Heart left ventricle (tissue), 13 donors: Measurements from ENCODE around the gene GGCX.

Experiments used
- POLR2A ChIP-seq, 2 donors: fragments of 450-650 bp; IDR thresholded peaks; one replicate each; pipeline ENCODE4 v1.6.1; 2017; ENCODE audit warnings: antibody characterized with exemption in 2 of 2, mild to moderate bottlenecking in 2 of 2, moderate library complexity in 2 of 2
- TF ChIP-seq, protein P1 (sequence below), 12 donors: fragments of 200-600 bp; sonication (generic) in 4 of 12; IDR thresholded peaks; one replicate each; pipeline versions ENCODE4 v1.5.0 to v1.8.0; 2018 to 2022; ENCODE audit warnings: antibody characterized with exemption in 12 of 12, mild to moderate bottlenecking in 5 of 12
- donor health status: ischemic (EF 13 %, LVEDD 7.1; RV severe dilation, severe dysfunction).
- donor health status: DM: no; HTN: yes; CAD: no.
- donor health status: DM: no; HTN: no; CAD: no.
- donor health status: ischemic (EF 25% LVEDD 6.9; RV normal size, moderate dysfunction).
- donor health status: ischemic (EF 25% LVEDD 5.7; RV mildly dilated, moderate dysfunction).
- donor health status: ischemic (EF 35%, LVEDD 5.7; RV mildly dilated, moderate dysfunction).
- donor health status: nonischemic (EF 11% LVEDD 7.7; RV severe dilation, severe dysfunction).
- donor health status: DM: yes; HTN: yes; CAD: no.
- donor health status: PGD.
- donor health status: ischemic (EF 29% LVEDD 5.4; RV normal size, mild dysfunction).
- donor health status: nonischemic (EF 23%, LVEDD 6.1; RV moderate dilation, normal function).

DNA sequence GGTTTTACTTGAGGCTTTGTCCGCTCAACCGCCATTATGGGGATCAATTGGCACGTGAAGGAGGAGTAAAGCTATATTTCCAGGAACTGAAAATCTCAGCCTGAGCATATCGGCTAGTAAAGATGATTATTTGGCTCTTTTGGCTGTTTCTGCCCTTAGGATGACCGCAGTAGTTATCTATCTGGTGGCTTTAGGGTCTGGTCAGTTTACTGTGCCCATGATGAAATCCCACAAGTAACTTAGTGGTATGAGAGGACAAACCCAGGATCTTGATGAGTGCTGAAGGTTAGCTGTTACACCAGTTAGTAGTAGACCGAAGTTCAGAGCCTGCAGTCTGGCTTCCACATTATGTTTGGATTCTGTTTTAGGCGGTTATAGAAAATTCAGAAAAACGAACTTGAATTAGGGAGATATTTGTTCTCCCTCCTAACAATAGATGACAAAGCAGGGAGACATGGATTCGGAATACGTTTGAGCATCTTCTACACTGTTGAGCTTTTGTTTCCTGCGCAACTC is 21.1 kb downstream of the GGCX start:
- TF ChIP-seq, protein P1, sequence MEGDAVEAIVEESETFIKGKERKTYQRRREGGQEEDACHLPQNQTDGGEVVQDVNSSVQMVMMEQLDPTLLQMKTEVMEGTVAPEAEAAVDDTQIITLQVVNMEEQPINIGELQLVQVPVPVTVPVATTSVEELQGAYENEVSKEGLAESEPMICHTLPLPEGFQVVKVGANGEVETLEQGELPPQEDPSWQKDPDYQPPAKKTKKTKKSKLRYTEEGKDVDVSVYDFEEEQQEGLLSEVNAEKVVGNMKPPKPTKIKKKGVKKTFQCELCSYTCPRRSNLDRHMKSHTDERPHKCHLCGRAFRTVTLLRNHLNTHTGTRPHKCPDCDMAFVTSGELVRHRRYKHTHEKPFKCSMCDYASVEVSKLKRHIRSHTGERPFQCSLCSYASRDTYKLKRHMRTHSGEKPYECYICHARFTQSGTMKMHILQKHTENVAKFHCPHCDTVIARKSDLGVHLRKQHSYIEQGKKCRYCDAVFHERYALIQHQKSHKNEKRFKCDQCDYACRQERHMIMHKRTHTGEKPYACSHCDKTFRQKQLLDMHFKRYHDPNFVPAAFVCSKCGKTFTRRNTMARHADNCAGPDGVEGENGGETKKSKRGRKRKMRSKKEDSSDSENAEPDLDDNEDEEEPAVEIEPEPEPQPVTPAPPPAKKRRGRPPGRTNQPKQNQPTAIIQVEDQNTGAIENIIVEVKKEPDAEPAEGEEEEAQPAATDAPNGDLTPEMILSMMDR (IDR thresholded peaks at IDR 0.05) = no peak
- TF ChIP-seq POLR2A (IDR thresholded peaks at IDR 0.05) = no peak
